NCI-H2107 treated with DMSO at 0.1 percent for 48 hours (cell line): ENCODE measurements around the gene NEK6.

Experiments
- DNase-seq: peaks from one replicate; lab custom pipeline; 2025; ENCODE audit not compliant: unreplicated experiment; lab: John Stamatoyannopoulos, UW

Gene NEK6

GRCh38 chr9:124312290-124313265 is 54.8 kb downstream of the NEK6 start:
- DNase-seq: no peak

- DNase-seq: no peak
These were observed 56.2 kb downstream of the NEK6 start for GRCh38 chr9:124313940-124314339.

- DNase-seq: no peak
These were observed 58.1 kb downstream of the NEK6 start for GRCh38 chr9:124315882-124316281.

- peak; percentile 70 for DNase-seq
These were observed 62.6 kb downstream of the NEK6 start for GRCh38 chr9:124320062-124320973.

GRCh38 chr9:124321416-124321815 is 63.7 kb downstream of the NEK6 start:
- no peak for DNase-seq

GRCh38 chr9:124321935-124322334 is 64.2 kb downstream of the NEK6 start:
- DNase-seq: no peak

GRCh38 chr9:124322618-124323432 is 65.1 kb downstream of the NEK6 start:
- no peak for DNase-seq

GRCh38 chr9:124323904-124324303 is 66.2 kb downstream of the NEK6 start:
- no peak for DNase-seq

GRCh38 chr9:124325816-124326215 is 68.1 kb downstream of the NEK6 start:
- no peak for DNase-seq

GRCh38 chr9:124326378-124326777 is 68.6 kb downstream of the NEK6 start:
- no peak for DNase-seq

GRCh38 chr9:124327491-124327890 is 69.7 kb downstream of the NEK6 start:
- DNase-seq: no peak

GRCh38 chr9:124328285-124328684 is 70.5 kb downstream of the NEK6 start:
- DNase-seq: no peak

GRCh38 chr9:124329206-124329792 is 71.5 kb downstream of the NEK6 start:
- DNase-seq: no peak

- DNase-seq: peak; percentile 6
These were observed 72.4 kb downstream of the NEK6 start for GRCh38 chr9:124330011-124330697.

- no peak for DNase-seq
These were observed 73.8 kb downstream of the NEK6 start for GRCh38 chr9:124331580-124331979.

GRCh38 chr9:124332361-124333202 is 74.8 kb downstream of the NEK6 start:
- no peak for DNase-seq

GRCh38 chr9:124333203-124333579 is 75.4 kb downstream of the NEK6 start:
- no peak for DNase-seq

GRCh38 chr9:124334568-124335319 is 77.0 kb downstream of the NEK6 start:
- DNase-seq: no peak
